Spleen (tissue), 7 donors: ENCODE data around the gene SVOP.

Experiments used
- CTCF ChIP-seq, 11 experiments: fragments of 200-600 bp in 7 of 11; fragments of 450-650 bp in 4 of 11; sonication (generic) in 4 of 11; IDR thresholded peaks in 8 of 11; conservative IDR thresholded peaks in 3 of 11; 1 replicate in 7 of 11; 2 replicates in 4 of 11; pipeline versions ENCODE4 v1.4.0 to v1.8.0; 2016 to 2021; ENCODE audit warnings: antibody characterized with exemption in 11 of 11, inconsistent platforms in 4 of 11, mild to moderate bottlenecking in 1 of 11
- POLR2A ChIP-seq, 3 donors: fragments of 450-650 bp; IDR thresholded peaks; one replicate each; pipeline ENCODE4 v1.5.1; 2017; ENCODE audit warnings: antibody characterized with exemption in 3 of 3, mild to moderate bottlenecking in 1 of 3
- donor health status: DM: no; HTN: no; CAD: no; lungs with moderate emphysema.
- donor health status: DM: no; HTN: no; CAD: no.
- donor health status: DM: no; HTN: no; CAD: no.

- TF ChIP-seq CTCF (IDR thresholded peaks at IDR 0.05 in 8 of 11, conservative IDR thresholded peaks at IDR 0.05 in 3 of 11) (no peak), POLR2A (IDR thresholded peaks at IDR 0.05) (no peak)
Observed at GRCh38 chr12:108890208-108890607, 130.7 kb downstream of the SVOP start.
